ENCODE data around the gene PMM1. TPM values are rescaled to one million over a fixed set of nuclear protein-coding genes. Genes with fewer than 3 reads are reported as not detected.

Gene PMM1
- total and polyA plus RNA-seq, 2 of the 13 experiments (the other 11 are each of a cell fraction or from before 2014, with no cell fraction given): 17.8 to 95.6 TPM

GRCh38 chr22:41576877-41577276, 12.8 kb downstream of the PMM1 start (continued):
- TF ChIP-seq CEBPZ (IDR thresholded peaks at IDR 0.05; ENCODE audit: low read length) (no peak), KAT8 (CRISPR knock-in tag; IDR thresholded peaks at IDR 0.05) (peak; percentile 48; the same call in 1 of the 2 replicates), ZNF331 (CRISPR knock-in tag; IDR thresholded peaks at IDR 0.05) (peak; percentile 74; the same call in 1 of the 2 replicates), ERF (CRISPR knock-in tag; IDR thresholded peaks at IDR 0.05) (peak; percentile 58; the same call in 1 of the 2 replicates), ZNF350 (CRISPR knock-in tag; IDR thresholded peaks at IDR 0.05; ENCODE audit: borderline replicate concordance, low read depth) (no peak; the same call in 1 of the 2 replicates), ZFP37 (CRISPR knock-in tag; IDR thresholded peaks at IDR 0.05; ENCODE audit: borderline replicate concordance) (0 out of 2 replicates have a peak, but pooled peaks have one; percentile 59), KLF9 (CRISPR knock-in tag; IDR thresholded peaks at IDR 0.05; ENCODE audit: low read depth) (no peak), CREB3 (CRISPR knock-in tag; IDR thresholded peaks at IDR 0.05) (no peak), RBM39 (IDR thresholded peaks at IDR 0.05; ENCODE audit: low read depth, low read length, poor library complexity, severe bottlenecking) (no peak), ZSCAN22 (CRISPR knock-in tag; IDR thresholded peaks at IDR 0.05) (no peak), GPBP1L1 (CRISPR knock-in tag; IDR thresholded peaks at IDR 0.05) (no peak), NFAT5 (CRISPR knock-in tag; IDR thresholded peaks at IDR 0.05) (no peak), SIN3B (IDR thresholded peaks at IDR 0.05; ENCODE audit: low read length) (no peak), SIN3A (IDR thresholded peaks at IDR 0.05; ENCODE audit: borderline replicate concordance, low read depth, low read length) (no peak), REPIN1 (CRISPR knock-in tag; IDR thresholded peaks at IDR 0.05; ENCODE audit: borderline replicate concordance, low read depth) (peak; percentile 74), ZBTB44 (CRISPR knock-in tag; IDR thresholded peaks at IDR 0.05) (no peak), MIER2 (CRISPR knock-in tag; IDR thresholded peaks at IDR 0.05) (no peak)

All from HepG2 (cell line).